GM12892 (cell line): ENCODE measurements around the gene TUBGCP4.

ENCODE experiments used
- DNase-seq: peaks from one replicate; pipeline ENCODE4 v3.0.0; 2011; ENCODE audit not compliant: insufficient read length
- FAIRE-seq: peaks from 2 replicates; lab custom pipeline; 2011; peaks lifted over from hg19 to GRCh38; lab: Jason Lieb, UNC
- POLR2A ChIP-seq: IDR thresholded peaks from 2 replicates; pipeline ENCODE4 v1.6.1; 2011; ENCODE audit warnings: low read depth, low read length, control low read depth
- POLR2AphosphoS5 ChIP-seq: IDR thresholded peaks from 2 replicates; pipeline ENCODE4 v1.6.1; 2011; ENCODE audit warnings: low read depth, low read length, control low read depth
- TAF1 ChIP-seq: IDR thresholded peaks from 2 replicates; pipeline ENCODE4 v1.6.1; 2011; ENCODE audit warnings: low read depth, mild to moderate bottlenecking, control low read depth, low read length, borderline replicate concordance

Gene TUBGCP4

GRCh38 chr15:43406808-43407207 lies 35.9 kb downstream of the TUBGCP4 start:
- TF ChIP-seq POLR2AphosphoS5 = no peak
- FAIRE-seq (no peak), DNase-seq (no peak)

GRCh38 chr15:43408789-43409188 lies 37.9 kb downstream of the TUBGCP4 start:
- no peak for TF ChIP-seq POLR2A
- no peak for TF ChIP-seq POLR2AphosphoS5
- no peak for TF ChIP-seq TAF1
- DNase-seq = no peak
- no peak for FAIRE-seq

- FAIRE-seq (no peak), DNase-seq (no peak)
- TF ChIP-seq POLR2AphosphoS5 = no peak
- no peak for TF ChIP-seq TAF1
- no peak for TF ChIP-seq POLR2A
Measured at GRCh38 chr15:43410572-43411214, 39.8 kb downstream of the TUBGCP4 start.

GRCh38 chr15:43412096-43412495 lies 41.2 kb downstream of the TUBGCP4 start:
- TF ChIP-seq TAF1 (no peak), POLR2AphosphoS5 (no peak), POLR2A (no peak)
- FAIRE-seq (no peak), DNase-seq (no peak)

- DNase-seq (no peak), FAIRE-seq (no peak)
- TF ChIP-seq POLR2AphosphoS5 (no peak), POLR2A (no peak), TAF1 (no peak)
Measured at GRCh38 chr15:43414196-43414595, 43.3 kb downstream of the TUBGCP4 start.

- FAIRE-seq = no peak
- no peak for TF ChIP-seq TAF1
- no peak for TF ChIP-seq POLR2AphosphoS5
- TF ChIP-seq POLR2A = no peak
- no peak for DNase-seq
Measured at GRCh38 chr15:43420435-43420834, 49.5 kb downstream of the TUBGCP4 start.

GRCh38 chr15:43420876-43421275 lies 50.0 kb downstream of the TUBGCP4 start:
- FAIRE-seq = no peak
- TF ChIP-seq POLR2A (no peak), POLR2AphosphoS5 (no peak), TAF1 (no peak)
- DNase-seq = no peak

- FAIRE-seq = no peak
- DNase-seq = no peak
- TF ChIP-seq POLR2AphosphoS5 (no peak), TAF1 (no peak)
Measured at GRCh38 chr15:43423793-43424192, 52.9 kb downstream of the TUBGCP4 start.

- TF ChIP-seq POLR2AphosphoS5 (no peak), TAF1 (no peak), POLR2A (no peak)
- no peak for DNase-seq
- FAIRE-seq = no peak
Measured at GRCh38 chr15:43429687-43430086, 58.8 kb downstream of the TUBGCP4 start.

- FAIRE-seq (no peak), DNase-seq (no peak)
- TF ChIP-seq TAF1 = no peak
- no peak for TF ChIP-seq POLR2AphosphoS5
- no peak for TF ChIP-seq POLR2A
Measured at GRCh38 chr15:43433165-43433564, 62.3 kb downstream of the TUBGCP4 start.

GRCh38 chr15:43433661-43434303 lies 62.9 kb downstream of the TUBGCP4 start:
- FAIRE-seq = no peak
- TF ChIP-seq POLR2A (no peak), POLR2AphosphoS5 (no peak), TAF1 (no peak)
- no peak for DNase-seq

GRCh38 chr15:43434446-43434845 lies 63.5 kb downstream of the TUBGCP4 start:
- no peak for DNase-seq
- FAIRE-seq = no peak
- TF ChIP-seq POLR2A (no peak), POLR2AphosphoS5 (no peak), TAF1 (no peak)

GRCh38 chr15:43436395-43436794 lies 65.5 kb downstream of the TUBGCP4 start:
- TF ChIP-seq POLR2AphosphoS5 (no peak), POLR2A (no peak), TAF1 (no peak)

More at GRCh38 chr15:43436395-43436794, 65.5 kb downstream of the TUBGCP4 start:
- FAIRE-seq (no peak), DNase-seq (no peak)
